ACC112 (cell line): ENCODE measurements around the gene EML6.
A peak's percentile ranks its signal among the peaks of the same experiment; 100 is the strongest.
"Not testable (repeated sequence)": the region's sequence is repeated elsewhere in the genome, so short reads cannot be mapped to it uniquely, and the experiment has no call there.

Experiments used
- H2AFZ ChIP-seq: fragments of 200-600 bp; sonication (generic); one replicate; pipeline ENCODE4 v1.6.0; 2017; ENCODE audit warnings: antibody characterized with exemption, low read length; ENCODE audit not compliant: unreplicated experiment
- H3K27ac ChIP-seq: fragments of 200-600 bp; sonication (generic); 2 replicates; pipeline ENCODE4 v1.5.1; 2014; ENCODE audit warnings: low read depth, mild to moderate bottlenecking, antibody characterized with exemption, low read length, moderate library complexity
- H3K27me3 ChIP-seq: fragments of 200-600 bp; sonication (generic); 2 replicates; pipeline ENCODE4 v1.6.1; 2014; ENCODE audit warnings: mild to moderate bottlenecking, antibody characterized with exemption, low read length, moderate library complexity, mixed read lengths; ENCODE audit not compliant: insufficient read depth
- H3K36me3 ChIP-seq: fragments of 200-600 bp; sonication (generic); 2 replicates; pipeline ENCODE4 v1.6.1; 2016; ENCODE audit warnings: mild to moderate bottlenecking, antibody characterized with exemption, low read length, moderate library complexity, mixed read lengths; ENCODE audit not compliant: insufficient read depth
- H3K4me1 ChIP-seq: fragments of 200-600 bp; sonication (generic); one replicate; pipeline ENCODE4 v1.6.1; 2016; ENCODE audit warnings: low read length, mixed read lengths; ENCODE audit not compliant: insufficient read depth, unreplicated experiment, control insufficient read depth
- H3K4me3 ChIP-seq: fragments of 200-600 bp; sonication (generic); 2 replicates; pipeline ENCODE4 v1.5.1; 2014; ENCODE audit warnings: mild to moderate bottlenecking, low read depth, low read length
- H3K79me2 ChIP-seq: fragments of 200-600 bp; sonication (generic); one replicate; pipeline ENCODE4 v1.6.0; 2016; ENCODE audit warnings: low read length; ENCODE audit not compliant: control insufficient read depth, unreplicated experiment, insufficient read depth

The EML6 gene

GRCh38 chr2:54975598-54976492, 252.4 kb downstream of the EML6 start:
- Histone ChIP-seq H2AFZ (no peak overlapping the region), H3K27ac (no peak overlapping the region), H3K4me1 (no peaks in the 10 kb centered on the region), H3K79me2 (peaks cover 69% of the 10 kb centered on the region), H3K36me3 (peaks cover 55% of the 10 kb centered on the region), H3K27me3 (no peaks in the 10 kb centered on the region), H3K4me3 (no peak overlapping the region)

GRCh38 chr2:54977149-54977548, 253.7 kb downstream of the EML6 start:
- H2AFZ ChIP-seq: no peak overlapping the region
- H3K79me2 ChIP-seq: peaks cover 78% of the 10 kb centered on the region
- no peak overlapping the region for H3K27ac ChIP-seq
- H3K4me3 ChIP-seq: no peak overlapping the region
- peaks cover 52% of the 10 kb centered on the region for H3K36me3 ChIP-seq
- H3K4me1 ChIP-seq: no peaks in the 10 kb centered on the region
- no peaks in the 10 kb centered on the region for H3K27me3 ChIP-seq

- peaks cover 46% of the 10 kb centered on the region for H3K36me3 ChIP-seq
These were observed 256.0 kb downstream of the EML6 start for GRCh38 chr2:54979321-54980044.

GRCh38 chr2:54981385-54981784, 257.9 kb downstream of the EML6 start:
- peaks cover 88% of the 10 kb centered on the region for H3K79me2 ChIP-seq
- H3K27ac ChIP-seq: no peak overlapping the region

More at GRCh38 chr2:54979321-54980044, 256.0 kb downstream of the EML6 start:
- Histone ChIP-seq H3K27ac (no peak overlapping the region), H3K4me1 (peaks cover 17% of the 10 kb centered on the region), H3K79me2 (peaks cover 89% of the 10 kb centered on the region), H2AFZ (no peak overlapping the region), H3K4me3 (no peak overlapping the region), H3K27me3 (no peaks in the 10 kb centered on the region)

GRCh38 chr2:54983345-54984220, 260.1 kb downstream of the EML6 start:
- Histone ChIP-seq H3K27ac (peak overlapping the region; percentile 16), H3K36me3 (peaks cover 54% of the 10 kb centered on the region), H3K4me1 (peaks cover 38% of the 10 kb centered on the region), H3K4me3 (no peak overlapping the region; the same call in 1 of the 2 replicates), H2AFZ (no peak overlapping the region), H3K27me3 (no peaks in the 10 kb centered on the region), H3K79me2 (peaks cover 89% of the 10 kb centered on the region)

More at GRCh38 chr2:54981385-54981784, 257.9 kb downstream of the EML6 start:
- H2AFZ ChIP-seq: no peak overlapping the region
- no peak overlapping the region for H3K4me3 ChIP-seq
- no peaks in the 10 kb centered on the region for H3K27me3 ChIP-seq
- H3K4me1 ChIP-seq: peaks cover 32% of the 10 kb centered on the region
- H3K36me3 ChIP-seq: peaks cover 48% of the 10 kb centered on the region

- Histone ChIP-seq H3K79me2 (peaks cover 92% of the 10 kb centered on the region), H2AFZ (no peak overlapping the region), H3K36me3 (peaks cover 52% of the 10 kb centered on the region), H3K4me1 (peaks cover 38% of the 10 kb centered on the region), H3K27me3 (no peaks in the 10 kb centered on the region), H3K4me3 (no peak overlapping the region), H3K27ac (peak overlapping the region; percentile 16)
These were observed 261.0 kb downstream of the EML6 start for GRCh38 chr2:54984476-54984875.

GRCh38 chr2:54986264-54986663, 262.8 kb downstream of the EML6 start:
- peaks cover 38% of the 10 kb centered on the region for H3K4me1 ChIP-seq
- H3K27ac ChIP-seq: no peak overlapping the region
- H2AFZ ChIP-seq: no peak overlapping the region

GRCh38 chr2:54988612-54989011, 265.1 kb downstream of the EML6 start:
- no peaks in the 10 kb centered on the region for H3K27me3 ChIP-seq
- H3K36me3 ChIP-seq: peaks cover 29% of the 10 kb centered on the region
- H3K4me3 ChIP-seq: no peak overlapping the region
- H3K27ac ChIP-seq: no peak overlapping the region
- no peak overlapping the region for H2AFZ ChIP-seq
- peaks cover 42% of the 10 kb centered on the region for H3K4me1 ChIP-seq
- H3K79me2 ChIP-seq: peaks cover 95% of the 10 kb centered on the region

More at GRCh38 chr2:54986264-54986663, 262.8 kb downstream of the EML6 start:
- no peak overlapping the region for H3K4me3 ChIP-seq
- H3K27me3 ChIP-seq: no peaks in the 10 kb centered on the region
- peaks cover 42% of the 10 kb centered on the region for H3K36me3 ChIP-seq
- H3K79me2 ChIP-seq: peaks cover 93% of the 10 kb centered on the region

- H3K36me3 ChIP-seq: peaks cover 18% of the 10 kb centered on the region
- peaks cover 32% of the 10 kb centered on the region for H3K4me1 ChIP-seq
- not testable (repeated sequence) for H3K27ac ChIP-seq, H3K27me3 ChIP-seq, H3K4me3 ChIP-seq, H2AFZ ChIP-seq
- H3K79me2 ChIP-seq: peaks cover 96% of the 10 kb centered on the region
These were observed 267.2 kb downstream of the EML6 start for GRCh38 chr2:54990694-54991093.

GRCh38 chr2:54995553-54995952, 272.1 kb downstream of the EML6 start:
- Histone ChIP-seq H3K27ac (no peak overlapping the region), H3K4me1 (peaks cover 54% of the 10 kb centered on the region), H2AFZ (no peak overlapping the region), H3K27me3 (no peaks in the 10 kb centered on the region), H3K79me2 (peaks cover 96% of the 10 kb centered on the region), H3K4me3 (no peak overlapping the region), H3K36me3 (no peaks in the 10 kb centered on the region)
